GM12872 (cell line): ENCODE measurements around the gene PTPRN2.

Experiments used
- TF ChIP-seq, protein P1 (sequence below): IDR thresholded peaks from 3 replicates; pipeline ENCODE4 v1.5.1; 2011; ENCODE audit warnings: low read depth, mild to moderate bottlenecking, low read length, moderate library complexity; ENCODE audit not compliant: insufficient read depth

Gene PTPRN2

DNA sequence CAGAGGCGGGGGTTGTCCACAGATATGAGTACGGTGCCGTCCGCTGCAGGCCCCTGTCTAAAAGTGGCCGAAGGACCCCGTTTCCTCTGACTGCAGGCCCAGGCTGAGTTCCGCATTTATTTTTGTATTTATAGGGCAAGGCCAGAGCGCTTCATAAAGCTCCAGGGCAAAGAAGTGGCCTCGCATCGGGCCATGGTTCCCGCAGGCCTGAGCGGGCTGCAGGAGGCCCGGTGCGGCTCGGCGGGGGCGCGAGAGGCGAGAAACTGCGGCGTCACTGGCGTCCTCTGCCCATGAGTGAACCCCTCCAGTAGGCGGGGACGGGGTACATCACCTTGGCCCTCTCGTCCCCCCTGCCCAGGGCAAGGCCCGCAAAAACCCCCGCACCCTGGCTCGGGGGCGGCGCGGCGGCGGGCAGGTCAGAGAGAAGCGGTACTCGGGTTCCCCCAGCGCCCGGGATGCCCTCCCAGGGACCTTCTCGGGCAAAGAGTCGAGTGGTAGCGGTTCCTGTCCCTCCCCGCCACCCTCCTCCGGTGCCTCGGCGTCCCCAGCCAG is 895.1 kb downstream of the PTPRN2 start:
- TF ChIP-seq, protein P1, sequence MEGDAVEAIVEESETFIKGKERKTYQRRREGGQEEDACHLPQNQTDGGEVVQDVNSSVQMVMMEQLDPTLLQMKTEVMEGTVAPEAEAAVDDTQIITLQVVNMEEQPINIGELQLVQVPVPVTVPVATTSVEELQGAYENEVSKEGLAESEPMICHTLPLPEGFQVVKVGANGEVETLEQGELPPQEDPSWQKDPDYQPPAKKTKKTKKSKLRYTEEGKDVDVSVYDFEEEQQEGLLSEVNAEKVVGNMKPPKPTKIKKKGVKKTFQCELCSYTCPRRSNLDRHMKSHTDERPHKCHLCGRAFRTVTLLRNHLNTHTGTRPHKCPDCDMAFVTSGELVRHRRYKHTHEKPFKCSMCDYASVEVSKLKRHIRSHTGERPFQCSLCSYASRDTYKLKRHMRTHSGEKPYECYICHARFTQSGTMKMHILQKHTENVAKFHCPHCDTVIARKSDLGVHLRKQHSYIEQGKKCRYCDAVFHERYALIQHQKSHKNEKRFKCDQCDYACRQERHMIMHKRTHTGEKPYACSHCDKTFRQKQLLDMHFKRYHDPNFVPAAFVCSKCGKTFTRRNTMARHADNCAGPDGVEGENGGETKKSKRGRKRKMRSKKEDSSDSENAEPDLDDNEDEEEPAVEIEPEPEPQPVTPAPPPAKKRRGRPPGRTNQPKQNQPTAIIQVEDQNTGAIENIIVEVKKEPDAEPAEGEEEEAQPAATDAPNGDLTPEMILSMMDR, result no peak

- TF ChIP-seq, protein P1, result no peak
These were observed 895.8 kb downstream of the PTPRN2 start for GRCh38 chr7:157691586-157692459.

DNA sequence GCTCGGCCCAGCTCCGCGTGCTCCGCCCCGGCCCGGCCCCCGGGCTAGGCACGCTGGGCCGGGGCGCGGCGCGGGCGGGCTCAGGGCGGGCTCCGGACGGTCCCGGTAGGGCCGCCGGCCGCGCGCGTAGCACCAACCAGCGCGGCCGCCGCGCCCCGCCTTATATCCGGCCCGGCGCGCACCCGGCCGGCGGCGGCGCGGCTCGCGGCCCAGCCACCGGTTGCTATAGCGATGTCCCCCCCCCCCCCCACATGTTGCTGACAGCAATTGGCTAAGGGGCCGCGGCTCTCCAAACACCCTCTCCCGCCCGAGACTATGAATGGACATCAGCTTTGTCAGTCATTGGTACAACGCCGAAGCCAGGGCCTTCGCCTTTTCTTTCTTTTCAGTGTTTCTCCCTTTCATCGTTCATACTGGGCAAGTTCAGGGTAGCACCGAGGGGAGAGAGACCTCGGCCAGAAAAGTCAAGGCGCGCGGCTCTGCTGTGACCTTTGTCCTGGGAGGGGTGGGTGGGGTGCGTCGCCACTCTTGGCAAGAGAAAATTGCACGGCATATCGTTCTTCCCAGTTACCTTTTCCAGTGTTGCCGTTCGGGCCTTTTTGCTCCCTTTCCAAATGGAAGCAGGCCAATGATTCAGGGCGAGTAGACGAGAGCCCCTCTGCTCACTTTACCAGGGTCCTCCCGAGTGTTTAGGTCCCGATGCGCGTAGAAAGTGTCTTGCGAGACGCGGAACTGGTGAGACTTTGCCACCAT is 896.6 kb downstream of the PTPRN2 start:
- TF ChIP-seq, protein P1, result no peak

- TF ChIP-seq, protein P1, result no peak
These were observed 897.4 kb downstream of the PTPRN2 start for GRCh38 chr7:157690058-157690832.

DNA sequence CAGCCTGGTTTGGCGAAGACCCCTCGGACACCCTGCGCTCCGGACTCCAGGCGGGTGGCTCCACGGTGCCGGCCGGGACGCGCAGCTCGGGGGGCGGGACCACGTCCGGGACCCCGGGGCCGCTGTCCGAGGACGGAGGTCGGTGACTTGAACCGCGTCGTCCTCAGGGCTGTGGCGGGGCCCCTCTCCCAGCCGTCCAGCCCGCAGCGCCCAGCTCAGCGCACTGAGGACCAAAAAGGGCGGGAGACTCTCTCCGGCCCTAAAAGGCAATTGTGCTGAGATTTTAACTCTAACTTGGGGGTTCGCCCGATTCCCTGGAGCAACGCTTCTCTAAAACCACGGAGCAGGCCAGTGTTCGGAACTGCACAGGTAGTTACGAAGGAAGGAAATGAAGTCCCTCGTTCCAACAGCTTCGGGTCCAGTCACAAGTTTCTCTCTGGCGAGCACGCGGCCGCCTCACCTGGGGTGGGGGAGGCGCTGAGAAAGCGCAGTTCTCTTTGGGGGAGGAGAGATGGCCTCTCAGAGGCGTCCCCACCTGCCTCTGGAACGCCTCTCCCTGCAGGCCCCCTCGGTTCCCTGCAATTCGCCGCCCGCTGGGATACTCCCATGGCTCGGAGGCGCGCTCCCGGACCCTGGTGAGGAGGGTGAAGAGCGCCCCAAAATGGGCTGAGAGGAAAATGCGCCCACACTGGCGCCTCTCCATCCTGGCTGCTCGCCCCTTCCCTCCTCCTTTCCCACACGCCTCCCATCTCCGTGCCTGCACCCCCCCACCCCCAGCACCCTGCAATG is 898.2 kb downstream of the PTPRN2 start:
- TF ChIP-seq, protein P1, result no peak

DNA sequence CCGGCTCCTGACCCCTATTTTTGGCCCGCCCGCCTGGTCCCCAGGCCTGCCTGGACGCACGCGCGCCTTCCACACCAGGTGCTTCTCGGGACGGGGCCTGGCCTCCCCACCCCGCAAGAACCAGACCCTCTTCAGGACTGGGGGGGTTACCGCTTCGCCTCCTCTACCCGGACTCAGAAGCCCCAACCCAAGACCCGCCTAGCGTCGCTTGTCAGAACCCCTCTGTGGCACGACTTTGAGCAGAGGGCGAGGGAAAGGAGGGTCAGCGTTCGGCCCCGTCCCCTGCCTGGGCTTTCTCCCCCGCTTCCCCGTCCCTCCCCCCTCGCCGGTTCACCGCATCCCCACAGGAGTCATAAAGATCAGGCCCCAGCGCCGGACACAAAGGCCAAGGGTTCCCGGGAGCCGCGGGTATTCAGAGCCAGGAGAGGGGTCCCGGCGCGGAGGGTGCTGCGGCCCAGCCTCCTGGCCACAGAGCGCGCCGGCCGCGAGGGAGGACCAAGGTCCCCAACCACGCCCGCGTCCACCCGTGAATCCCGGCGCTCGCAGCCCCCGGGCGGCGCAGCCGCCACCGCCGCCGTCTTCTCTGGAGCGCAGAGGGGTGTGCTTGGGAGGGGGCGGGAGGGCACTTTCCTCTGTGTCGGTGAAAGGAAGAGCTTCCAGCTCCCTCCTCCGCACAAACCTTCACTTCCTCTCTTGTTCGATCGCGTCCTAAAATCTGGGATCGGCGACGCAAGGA is 898.9 kb downstream of the PTPRN2 start:
- TF ChIP-seq, protein P1, result no peak
